Measurements from ENCODE around the gene ZNF598.

ZNF598 gene

DNA sequence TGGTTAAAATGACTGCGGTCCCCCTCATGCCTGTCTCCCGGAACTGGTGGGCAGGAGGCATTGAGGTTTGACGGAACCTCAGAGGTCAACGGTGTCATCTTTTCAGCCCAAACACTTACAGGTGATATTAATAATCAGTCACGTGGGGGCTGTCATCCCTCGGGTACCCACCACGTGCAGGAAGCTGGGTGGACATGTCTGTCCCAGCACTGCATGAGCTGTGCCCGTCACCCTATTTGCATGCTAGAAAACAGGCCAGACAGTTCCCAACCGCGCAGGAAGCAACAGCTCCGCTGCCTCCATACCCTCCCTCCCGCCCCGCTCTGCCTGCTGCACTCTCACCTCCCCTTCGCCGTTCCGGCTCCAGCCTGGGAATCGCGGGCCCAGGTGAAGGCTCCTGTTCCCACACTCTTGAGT is 18.5 kb downstream of the ZNF598 start:
- POLR2A ChIA-PET, result interaction anchor here (0.5 to 3.3 kb wide), 4 partner anchors 11 to 259 kb away, joined by 3 to 22 read pairs (median 8); partner anchors contain the start of genes RPS2 and TRAF7
- TF ChIP-seq, protein P1, sequence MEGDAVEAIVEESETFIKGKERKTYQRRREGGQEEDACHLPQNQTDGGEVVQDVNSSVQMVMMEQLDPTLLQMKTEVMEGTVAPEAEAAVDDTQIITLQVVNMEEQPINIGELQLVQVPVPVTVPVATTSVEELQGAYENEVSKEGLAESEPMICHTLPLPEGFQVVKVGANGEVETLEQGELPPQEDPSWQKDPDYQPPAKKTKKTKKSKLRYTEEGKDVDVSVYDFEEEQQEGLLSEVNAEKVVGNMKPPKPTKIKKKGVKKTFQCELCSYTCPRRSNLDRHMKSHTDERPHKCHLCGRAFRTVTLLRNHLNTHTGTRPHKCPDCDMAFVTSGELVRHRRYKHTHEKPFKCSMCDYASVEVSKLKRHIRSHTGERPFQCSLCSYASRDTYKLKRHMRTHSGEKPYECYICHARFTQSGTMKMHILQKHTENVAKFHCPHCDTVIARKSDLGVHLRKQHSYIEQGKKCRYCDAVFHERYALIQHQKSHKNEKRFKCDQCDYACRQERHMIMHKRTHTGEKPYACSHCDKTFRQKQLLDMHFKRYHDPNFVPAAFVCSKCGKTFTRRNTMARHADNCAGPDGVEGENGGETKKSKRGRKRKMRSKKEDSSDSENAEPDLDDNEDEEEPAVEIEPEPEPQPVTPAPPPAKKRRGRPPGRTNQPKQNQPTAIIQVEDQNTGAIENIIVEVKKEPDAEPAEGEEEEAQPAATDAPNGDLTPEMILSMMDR (IDR thresholded peaks at IDR 0.05; ENCODE audit: control extremely low read depth, extremely low read depth, low read depth, missing control alignments), result no peak
- CTCF ChIA-PET, result interaction anchor here (1.1 to 7.3 kb wide), 2 partner anchors 12 to 128 kb away, joined by 3 to 63 read pairs; no protein-coding TSS in a partner anchor
- DNase-seq (ENCODE audit: extremely low spot score), result peak; percentile 66

DNA sequence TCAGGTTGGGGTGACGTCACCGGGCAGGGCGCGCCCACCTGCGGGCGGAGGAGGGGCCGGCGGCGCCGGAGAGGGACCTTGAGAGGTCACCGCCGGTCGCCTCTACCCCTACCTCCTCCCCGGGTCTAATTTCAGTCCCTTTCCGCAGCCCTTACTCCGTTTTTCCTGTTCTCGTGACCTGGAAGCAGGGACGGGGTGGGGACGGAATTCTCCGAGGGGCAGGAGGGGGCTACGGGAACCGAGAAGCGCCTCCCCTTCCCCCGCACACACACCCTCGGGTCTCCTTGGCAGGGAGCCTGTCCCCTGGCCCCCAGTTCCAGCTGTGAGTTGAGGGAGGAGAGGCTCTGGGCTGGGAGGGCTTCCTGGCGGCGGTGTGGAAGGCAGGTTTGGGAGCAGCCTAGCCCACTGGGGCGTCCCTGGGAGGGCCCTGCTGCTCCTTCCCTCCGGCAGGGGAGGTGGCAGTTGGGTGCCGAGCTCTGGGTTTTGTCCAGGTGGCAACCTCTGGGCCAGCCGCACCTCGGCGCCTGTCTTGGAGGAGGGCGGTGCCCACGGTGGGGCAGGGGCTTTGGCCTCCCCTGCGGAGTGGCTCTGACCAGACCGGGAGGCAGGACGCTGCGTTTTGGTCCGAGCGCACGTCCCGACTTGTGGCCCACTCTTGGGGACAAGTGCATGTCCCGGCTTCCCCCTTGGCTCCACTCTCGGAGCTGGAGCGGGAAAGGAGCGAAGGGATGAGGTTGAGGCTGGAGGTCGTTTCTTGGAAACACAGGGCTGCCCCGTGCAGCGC is 19.1 kb downstream of the ZNF598 start:
- POLR2A ChIA-PET, result interaction anchor here (0.5 to 3.3 kb wide), 5 partner anchors 10 to 260 kb away, joined by 3 to 22 read pairs (median 8); partner anchors contain the start of genes RPS2 and TRAF7
- TF ChIP-seq, protein P1 (IDR thresholded peaks at IDR 0.05; ENCODE audit: control extremely low read depth, extremely low read depth, low read depth, missing control alignments), result no peak
- no peak for DNase-seq (ENCODE audit: extremely low spot score)
- CTCF ChIA-PET, result interaction anchor here (1.1 to 7.3 kb wide), 2 partner anchors 13 to 128 kb away, joined by 3 to 63 read pairs; no protein-coding TSS in a partner anchor

DNA sequence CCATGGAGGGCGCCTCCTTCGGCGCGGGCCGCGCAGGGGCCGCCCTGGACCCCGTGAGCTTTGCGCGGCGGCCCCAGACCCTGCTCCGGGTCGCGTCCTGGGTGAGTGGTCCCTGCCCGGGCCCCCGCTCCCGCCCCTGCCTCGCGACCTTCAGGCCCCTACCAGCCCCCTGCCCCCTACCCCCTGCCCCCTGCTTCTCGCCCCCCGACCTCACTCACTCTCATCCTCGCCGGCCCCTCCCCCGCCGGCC is 19.6 kb downstream of the ZNF598 start:
- no peak for DNase-seq (ENCODE audit: extremely low spot score)
- TF ChIP-seq, protein P1 (IDR thresholded peaks at IDR 0.05; ENCODE audit: control extremely low read depth, extremely low read depth, low read depth, missing control alignments), result no peak
- ChIA-PET CTCF (interaction anchor here (1.1 to 7.3 kb wide), 2 partner anchors 13 to 127 kb away, joined by 3 to 63 read pairs; no protein-coding TSS in a partner anchor), POLR2A (interaction anchor here (0.6 to 3.3 kb wide), 3 partner anchors 25 to 165 kb away, joined by 3 to 22 read pairs (median 9); partner anchors contain the start of genes RPS2 and TRAF7)

DNA sequence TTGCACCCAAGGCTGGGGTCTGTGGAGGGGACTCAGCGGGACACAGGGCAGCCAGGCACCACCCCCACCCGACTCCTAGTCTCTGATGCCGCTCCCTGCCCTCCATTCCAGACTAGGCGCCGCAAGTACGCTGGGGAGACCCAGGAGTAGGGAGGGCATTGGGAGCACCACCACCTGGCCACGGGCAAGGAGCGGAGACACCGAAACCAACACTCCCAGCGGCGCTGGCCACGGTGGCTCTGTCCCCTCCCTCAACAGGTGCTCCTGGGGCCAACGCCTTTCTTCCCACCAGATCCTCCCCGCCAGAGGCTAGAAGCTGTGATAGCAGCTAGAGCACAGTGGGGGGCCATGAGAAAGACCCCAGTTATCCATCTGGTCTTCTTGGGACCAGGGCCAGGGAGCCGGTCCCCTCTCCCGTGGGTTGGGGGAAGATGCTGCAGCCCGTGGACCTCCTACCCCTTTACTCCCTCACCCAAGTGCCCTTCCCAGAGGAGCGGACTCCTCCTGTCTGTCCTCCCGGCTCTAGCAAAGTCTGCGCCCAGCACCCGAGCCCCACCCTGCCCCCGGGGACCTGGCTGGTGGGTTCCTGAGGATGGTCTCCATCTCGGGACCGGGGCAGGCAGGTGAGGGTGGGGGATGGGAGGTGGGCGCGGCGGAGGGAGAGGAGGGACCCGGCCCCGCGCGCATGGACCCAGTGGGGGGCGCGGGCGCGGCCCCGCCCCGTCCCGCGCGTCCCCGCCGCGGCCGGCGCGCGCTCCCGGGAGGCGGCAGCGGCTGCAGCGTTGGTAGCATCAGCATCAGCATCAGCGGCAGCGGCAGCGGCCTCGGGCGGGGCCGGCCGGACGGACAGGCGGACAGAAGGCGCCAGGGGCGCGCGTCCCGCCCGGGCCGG is 20.2 kb downstream of the ZNF598 start, which contains the start of gene SYNGR3:
Gene SYNGR3, plus strand, starts transcription at position 762 of the 892 bp plus-strand sequence. CDS start 133 bp downstream, outside the sequence.
- DNase-seq (ENCODE audit: extremely low spot score), result no peak
- POLR2A ChIA-PET, result interaction anchor here (2.2 to 3.3 kb wide), 2 partner anchors 24 to 166 kb away, joined by 9 to 22 read pairs; partner anchors contain the start of genes RPS2 and TRAF7
- TF ChIP-seq, protein P1 (IDR thresholded peaks at IDR 0.05; ENCODE audit: control extremely low read depth, extremely low read depth, low read depth, missing control alignments), result no peak
- CTCF ChIA-PET, result interaction anchor here (5.5 to 7.3 kb wide), 2 partner anchors 14 kb away, joined by 30 to 63 read pairs; no protein-coding TSS in a partner anchor

DNA sequence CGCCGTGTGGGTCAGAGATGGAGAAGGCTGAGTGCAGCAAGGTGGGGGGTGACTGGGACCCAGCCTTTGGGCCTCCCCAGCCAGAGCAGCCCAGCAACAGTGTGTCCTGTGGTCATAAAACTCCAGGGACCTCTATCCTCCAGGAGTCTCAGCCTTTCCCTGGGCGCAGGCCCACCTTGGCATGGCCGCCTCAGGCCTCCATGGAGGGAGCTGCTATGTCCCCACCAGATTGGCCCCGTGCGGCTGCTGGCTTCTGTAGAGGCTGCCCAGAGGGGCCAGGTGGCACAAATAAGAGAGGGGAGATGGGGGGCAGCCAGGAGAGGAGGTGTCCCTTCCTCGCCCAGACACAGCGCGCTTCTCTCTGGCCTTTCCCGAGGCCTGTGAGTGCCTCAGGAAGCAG is 22.4 kb downstream of the ZNF598 start:
- ChIA-PET CTCF (interaction anchor here (5.5 kb wide), 1 partner anchor 17 kb away, joined by 30 read pairs; no protein-coding TSS in a partner anchor), POLR2A (interaction anchor here (1.4 to 1.8 kb wide), 2 partner anchors 22 to 168 kb away, joined by 4 to 5 read pairs; partner anchors contain the start of genes RPS2 and TRAF7)
- no peak for DNase-seq (ENCODE audit: extremely low spot score)
- TF ChIP-seq, protein P1 (IDR thresholded peaks at IDR 0.05; ENCODE audit: control extremely low read depth, extremely low read depth, low read depth, missing control alignments), result no peak
